Measurements from ENCODE around the gene LMAN2. TPM values are rescaled to one million over a fixed set of nuclear protein-coding genes. Genes with fewer than 3 reads are reported as not detected.
"Not testable (repeated sequence)": the region's sequence is repeated elsewhere in the genome, so short reads cannot be mapped to it uniquely, and the experiment has no call there.

Gene LMAN2
- total RNA-seq, 1 experiment from 2014 or later: 262 TPM

- no peak for DNase-seq (ENCODE audit: low spot score)
Measured at GRCh38 chr5:177349762-177350161, 1.7 kb downstream of the LMAN2 start.

- DNase-seq (ENCODE audit: low spot score): no peak
Measured at GRCh38 chr5:177349362-177349647, 2.2 kb downstream of the LMAN2 start.

- DNase-seq (ENCODE audit: low spot score): no peak
Measured at GRCh38 chr5:177347699-177348098, 3.8 kb downstream of the LMAN2 start.

GRCh38 chr5:177346820-177347219 is 4.6 kb downstream of the LMAN2 start:
- no peak for DNase-seq (ENCODE audit: low spot score)

GRCh38 chr5:177344891-177345290 is 6.6 kb downstream of the LMAN2 start:
- no peak for DNase-seq (ENCODE audit: low spot score)

- no peak for DNase-seq (ENCODE audit: low spot score)
Measured at GRCh38 chr5:177343777-177344176, 7.7 kb downstream of the LMAN2 start.

GRCh38 chr5:177343000-177343399 is 8.5 kb downstream of the LMAN2 start:
- DNase-seq (ENCODE audit: low spot score): not testable (repeated sequence)

- DNase-seq (ENCODE audit: low spot score): no peak
Measured at GRCh38 chr5:177339107-177339638, 12.3 kb downstream of the LMAN2 start.

GRCh38 chr5:177338251-177339106 is 13.0 kb downstream of the LMAN2 start:
- no peak for DNase-seq (ENCODE audit: low spot score)

- DNase-seq (ENCODE audit: low spot score): no peak
Measured at GRCh38 chr5:177336603-177337494, 14.6 kb downstream of the LMAN2 start.

- peak; percentile 69 for DNase-seq (ENCODE audit: low spot score)
Measured at GRCh38 chr5:177336112-177336511, 15.4 kb downstream of the LMAN2 start.

- DNase-seq (ENCODE audit: low spot score): no peak
Measured at GRCh38 chr5:177335701-177336065, 15.8 kb downstream of the LMAN2 start.

GRCh38 chr5:177334781-177335700 is 16.4 kb downstream of the LMAN2 start:
- no peak for DNase-seq (ENCODE audit: low spot score)

GRCh38 chr5:177334155-177334551 is 17.3 kb downstream of the LMAN2 start:
- DNase-seq (ENCODE audit: low spot score): no peak

- no peak for DNase-seq (ENCODE audit: low spot score)
Measured at GRCh38 chr5:177333420-177334154, 17.9 kb downstream of the LMAN2 start.

GRCh38 chr5:177332896-177333260 is 18.6 kb downstream of the LMAN2 start:
- DNase-seq (ENCODE audit: low spot score): no peak

- no peak for DNase-seq (ENCODE audit: low spot score)
Measured at GRCh38 chr5:177332031-177332895, 19.2 kb downstream of the LMAN2 start.

GRCh38 chr5:177330991-177331842 is 20.3 kb downstream of the LMAN2 start:
- DNase-seq (ENCODE audit: low spot score): no peak

- DNase-seq (ENCODE audit: low spot score): no peak
Measured at GRCh38 chr5:177329883-177330282, 21.6 kb downstream of the LMAN2 start.
